Measurements from ENCODE around the gene RBL2.
"Not testable (repeated sequence)": the region's sequence is repeated elsewhere in the genome, so short reads cannot be mapped to it uniquely, and the experiment has no call there.

RBL2 gene

GRCh38 chr16:53434377-53435065 lies at the start of gene RBL2:
Gene RBL2 (plus strand): TSS chr16:53434471. CDS start chr16:53434557, 86 bp downstream.
- peak; percentile 65 to 81 for DNase-seq

GRCh38 chr16:53384610-53385009 lies 49.7 kb upstream of the RBL2 start:
- DNase-seq = not testable (repeated sequence)

- no peak for DNase-seq
These were observed 29.3 kb upstream of the RBL2 start for GRCh38 chr16:53404959-53405358.

- DNase-seq = no peak
These were observed 21.7 kb upstream of the RBL2 start for GRCh38 chr16:53412549-53412948.

GRCh38 chr16:53413864-53414263 lies 20.4 kb upstream of the RBL2 start:
- no peak for DNase-seq

GRCh38 chr16:53414381-53414780 lies 19.9 kb upstream of the RBL2 start:
- DNase-seq = no peak

GRCh38 chr16:53415504-53415903 lies 18.8 kb upstream of the RBL2 start:
- DNase-seq = no peak

GRCh38 chr16:53417011-53417410 lies 17.3 kb upstream of the RBL2 start:
- no peak for DNase-seq

GRCh38 chr16:53417976-53418375 lies 16.3 kb upstream of the RBL2 start:
- no peak for DNase-seq

- DNase-seq = not testable (repeated sequence)
These were observed 14.9 kb upstream of the RBL2 start for GRCh38 chr16:53419383-53419709.

GRCh38 chr16:53421248-53421647 lies 13.0 kb upstream of the RBL2 start:
- DNase-seq = no peak

GRCh38 chr16:53423968-53424367 lies 10.3 kb upstream of the RBL2 start:
- not testable (repeated sequence) for DNase-seq

GRCh38 chr16:53428681-53429080 lies 5.6 kb upstream of the RBL2 start:
- no peak for DNase-seq

- no peak for DNase-seq
These were observed 4.9 kb upstream of the RBL2 start for GRCh38 chr16:53429221-53429943.

- no peak for DNase-seq
These were observed 3.9 kb upstream of the RBL2 start for GRCh38 chr16:53430363-53430762.

- no peak for DNase-seq
These were observed 762 bp upstream of the RBL2 start for GRCh38 chr16:53433509-53433908.

- peak in 1 of 2 donors; percentile 58 for DNase-seq
These were observed 318 bp upstream of the RBL2 start for GRCh38 chr16:53433930-53434376.

- peak; percentile 63 to 82 for DNase-seq
These were observed 906 bp downstream of the RBL2 start for GRCh38 chr16:53435066-53435688.

- no peak for DNase-seq
These were observed 5.9 kb downstream of the RBL2 start for GRCh38 chr16:53440125-53440524.

- no peak for DNase-seq
These were observed 11.3 kb downstream of the RBL2 start for GRCh38 chr16:53445534-53445933.

GRCh38 chr16:53446090-53446489 lies 11.8 kb downstream of the RBL2 start:
- no peak for DNase-seq

- DNase-seq = no peak
These were observed 15.7 kb downstream of the RBL2 start for GRCh38 chr16:53449816-53450517.

GRCh38 chr16:53453928-53454327 lies 19.7 kb downstream of the RBL2 start:
- no peak for DNase-seq

Data from hippocampal formation (tissue), 2 donors.